ENCODE data around the gene GATA2. TPM values are rescaled to one million over a fixed set of nuclear protein-coding genes. Genes with fewer than 3 reads are reported as not detected.

GATA2 gene
- total and polyA plus RNA-seq, 2 of the 13 experiments (the other 11 are each of a cell fraction or from before 2014, with no cell fraction given), result 3.5 to 6.2 TPM

DNA sequence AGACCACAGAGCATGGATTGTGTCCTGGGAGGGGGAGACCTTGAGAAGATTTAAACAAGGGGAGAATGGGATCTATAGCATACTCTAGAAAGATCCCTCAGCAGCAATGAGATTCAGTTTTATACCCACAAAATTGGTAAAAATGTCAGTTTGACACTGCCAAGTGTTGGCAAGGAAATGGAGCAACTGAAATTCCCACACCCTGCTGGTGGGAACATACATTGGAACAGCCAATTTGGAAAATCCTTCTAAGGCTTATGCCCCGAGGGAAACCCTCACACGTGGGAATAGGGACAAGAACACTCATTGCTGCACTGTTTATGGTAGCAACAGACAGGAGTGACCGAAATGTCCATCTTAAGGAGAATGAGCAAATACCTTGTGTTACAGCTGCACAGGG lies 21.3 kb downstream of the GATA2 start:
- H3K4me3 ChIP-seq (replicated peaks in 1 of 3; ENCODE audit: insufficient read depth in 1 of 3, low read depth in 2 of 3, low read length in 3 of 3), result no peak overlapping the region
- no peak overlapping the region for H3K9ac ChIP-seq (ENCODE audit: insufficient read depth, low read depth, low read length)
- no peaks in the 10 kb centered on the region for H4K20me1 ChIP-seq (ENCODE audit: insufficient read depth, low read length)
- H3K9me3 ChIP-seq (ENCODE audit: low read length), result no peaks in the 10 kb centered on the region
- H3K36me3 ChIP-seq (replicated peaks in 1 of 2; ENCODE audit: control insufficient read depth in 1 of 2, insufficient read depth in 2 of 2, low read length in 2 of 2), result no peaks in the 10 kb centered on the region
- H3K79me2 ChIP-seq (ENCODE audit: insufficient read depth, low read length), result no peaks in the 10 kb centered on the region
- FAIRE-seq (no peak), ATAC-seq (no peak), DNase-seq (ENCODE audit: low spot score) (no peak)
- TF ChIP-seq ZNF382 (CRISPR knock-in tag; IDR thresholded peaks at IDR 0.05; ENCODE audit: borderline replicate concordance) (no peak), ZNF7 (CRISPR knock-in tag; IDR thresholded peaks at IDR 0.05) (peak; percentile 90)
- ChIA-PET POLR2A (no interaction called here), CTCF (ENCODE audit: low intra/inter-chr PET ratio, low total read pairs) (no interaction called here)
- H3K27ac ChIP-seq (ENCODE audit: extremely low read length, insufficient read depth, low read length), result no peak overlapping the region
- 0% methylated on average over 3 of the region's 3 CpGs for WGBS (ENCODE audit: low lambda C conversion rate)
- intact Hi-C loops (cut with micrococcal nuclease; ENCODE audit: unreplicated experiment), result no loop called here
- H3K4me2 ChIP-seq (ENCODE audit: low read depth, low read length), result no peak overlapping the region
- in situ Hi-C loops (cut with HindIII; ENCODE audit: extremely low pct_ligation_motif_present, low pct_unique_long_range_greater_than_20kb), result no loop called here
- H3K27me3 ChIP-seq (ENCODE audit: control insufficient read depth in 1 of 2, insufficient read depth in 2 of 2, low read length in 2 of 2), result peaks cover 15 to 90% of the 10 kb centered on the region in 2 experiments
- H3K4me1 ChIP-seq (ENCODE audit: insufficient read depth, low read length), result no peaks in the 10 kb centered on the region
- H2AFZ ChIP-seq (ENCODE audit: low read length), result no peak overlapping the region
- BruUV-seq (replicated peaks), result no TSS peak

- TF ChIP-seq ZNF180 (CRISPR knock-in tag; IDR thresholded peaks at IDR 0.05; ENCODE audit: borderline replicate concordance, low read depth) (no peak), ZFP62 (CRISPR knock-in tag; IDR thresholded peaks at IDR 0.05) (no peak), MTF2 (CRISPR knock-in tag; IDR thresholded peaks at IDR 0.05; ENCODE audit: borderline replicate concordance) (no peak), GABPA (IDR thresholded peaks at IDR 0.05; ENCODE audit: low read depth, low read length) (no peak), GABPA (CRISPR knock-in tag; IDR thresholded peaks at IDR 0.05; ENCODE audit: low read depth) (no peak)
- POLR2A ChIA-PET, result no interaction called here
- no peaks in the 10 kb centered on the region for H4K20me1 ChIP-seq (ENCODE audit: insufficient read depth, low read length)
- H3K79me2 ChIP-seq (ENCODE audit: insufficient read depth, low read length), result no peaks in the 10 kb centered on the region
- FAIRE-seq (no peak), DNase-seq (ENCODE audit: low spot score) (no peak), ATAC-seq (no peak)
- no peaks in the 10 kb centered on the region for H3K4me1 ChIP-seq (ENCODE audit: insufficient read depth, low read length)
- CTCF ChIA-PET (ENCODE audit: low intra/inter-chr PET ratio, low total read pairs), result no interaction called here
- peaks cover 18 to 91% of the 10 kb centered on the region in 2 experiments for H3K27me3 ChIP-seq (ENCODE audit: control insufficient read depth in 1 of 2, insufficient read depth in 2 of 2, low read length in 2 of 2)
- intact Hi-C loops (cut with micrococcal nuclease; ENCODE audit: unreplicated experiment) (no loop called here), in situ Hi-C loops (cut with HindIII; ENCODE audit: extremely low pct_ligation_motif_present, low pct_unique_long_range_greater_than_20kb) (no loop called here)
- H3K9ac ChIP-seq (ENCODE audit: insufficient read depth, low read depth, low read length), result no peak overlapping the region
- no peaks in the 10 kb centered on the region for H3K9me3 ChIP-seq (ENCODE audit: low read length)
- no peaks in the 10 kb centered on the region for H3K36me3 ChIP-seq (replicated peaks in 1 of 2; ENCODE audit: control insufficient read depth in 1 of 2, insufficient read depth in 2 of 2, low read length in 2 of 2)
- H3K27ac ChIP-seq (ENCODE audit: extremely low read length, insufficient read depth, low read length), result no peak overlapping the region
- no peak overlapping the region for H3K4me2 ChIP-seq (ENCODE audit: low read depth, low read length)
- no peak overlapping the region for H3K4me3 ChIP-seq (replicated peaks in 1 of 3; ENCODE audit: insufficient read depth in 1 of 3, low read depth in 2 of 3, low read length in 3 of 3)
- no TSS peak for BruUV-seq (replicated peaks)
- H2AFZ ChIP-seq (ENCODE audit: low read length), result no peak overlapping the region
- 25% methylated on average over 2 of the region's 2 CpGs for WGBS (ENCODE audit: low lambda C conversion rate)
Observed at GRCh38 chr3:128471110-128471509, 21.9 kb downstream of the GATA2 start.
